Ureter (tissue), 1 donor: Measurements from ENCODE around the gene SZT2. TPM values are rescaled to one million over a fixed set of nuclear protein-coding genes. Genes with fewer than 3 reads are reported as not detected.

Experiments used
- DNase-seq: peaks from one replicate; pipeline ENCODE4 v3.0.0-alpha.2; 2020; ENCODE audit warnings: low spot score
- total RNA-seq: library from RNA; stranded (reverse); gene quantifications from one replicate; pipeline ENCODE4 v1.2.4, GENCODE V29; 2023
- donor health status: DM: yes; HTN: yes; CAD: no.

SZT2 gene
- total RNA-seq, 1 donor from 2014 or later: 105 TPM

DNA sequence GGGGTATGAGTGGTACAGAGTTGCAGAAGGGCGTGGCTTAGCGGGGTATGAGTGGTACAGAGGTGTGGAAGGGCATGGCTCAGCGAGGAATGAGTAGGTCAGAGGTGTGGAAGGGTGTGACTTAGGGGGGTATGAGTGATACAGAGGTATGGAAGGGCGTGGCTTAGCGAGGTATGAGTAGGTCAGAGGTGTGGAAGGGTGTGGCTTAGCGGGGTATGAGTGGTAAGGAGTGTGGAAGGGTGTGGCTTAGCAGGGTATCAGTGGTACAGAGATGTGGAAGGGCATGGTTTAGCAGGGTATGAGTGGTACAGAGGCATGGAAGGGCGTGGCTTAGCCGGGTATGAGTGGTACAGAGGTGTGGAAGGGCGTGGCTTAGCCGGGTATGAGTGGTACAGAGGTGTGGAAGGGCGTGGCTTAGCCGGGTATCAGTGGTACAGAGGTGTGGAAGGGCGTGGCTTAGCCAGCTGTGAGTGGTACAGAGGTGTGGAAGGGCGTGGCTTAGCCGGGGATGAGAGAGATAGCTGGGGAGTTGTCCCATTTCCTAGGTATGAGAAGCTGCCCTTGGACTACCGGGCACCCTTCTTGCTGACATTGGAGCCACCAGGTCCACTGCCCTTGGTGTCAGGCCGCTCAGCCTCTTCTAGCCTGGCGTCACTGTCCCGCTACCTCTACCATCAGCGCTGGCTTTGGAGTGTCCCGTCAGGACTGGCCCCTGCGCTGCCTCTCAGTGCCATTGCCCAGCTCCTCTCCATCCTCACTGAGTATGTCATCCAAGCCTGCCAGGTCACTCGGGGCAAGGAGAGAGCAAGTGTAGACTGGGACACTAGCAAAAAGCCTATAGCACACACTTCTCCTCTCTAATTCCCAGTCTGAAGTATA is 34.2 kb downstream of the SZT2 start:
- no peak for DNase-seq

GRCh38 chr1:43425045-43425444 is 35.3 kb downstream of the SZT2 start:
- DNase-seq: no peak

GRCh38 chr1:43426221-43426620 is 36.5 kb downstream of the SZT2 start:
- no peak for DNase-seq

GRCh38 chr1:43427524-43427923 is 37.8 kb downstream of the SZT2 start:
- DNase-seq: no peak

DNA sequence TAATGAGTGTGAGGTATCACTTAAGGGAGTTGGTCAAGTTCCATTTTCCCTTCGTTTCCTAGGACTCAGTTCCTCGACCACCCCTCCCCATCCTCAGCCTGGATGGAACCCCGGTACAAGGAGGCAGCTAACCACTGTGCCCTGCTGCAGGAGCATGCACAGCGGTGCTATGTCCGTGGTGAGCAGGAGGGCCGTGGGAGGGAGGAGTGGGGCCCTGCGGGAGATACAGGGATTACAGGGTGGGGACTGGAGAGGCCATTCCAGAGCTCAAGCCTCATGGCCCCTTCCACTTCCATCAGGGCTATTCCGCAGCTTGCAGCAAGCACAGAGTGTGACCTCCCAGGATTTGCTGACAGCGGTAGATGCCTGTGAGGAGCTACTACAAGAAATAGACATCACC is 38.2 kb downstream of the SZT2 start:
- DNase-seq: no peak

- no peak for DNase-seq
Measured at GRCh38 chr1:43430831-43431230, 41.1 kb downstream of the SZT2 start.

- no peak for DNase-seq
Measured at GRCh38 chr1:43431676-43432075, 42.0 kb downstream of the SZT2 start.

DNA sequence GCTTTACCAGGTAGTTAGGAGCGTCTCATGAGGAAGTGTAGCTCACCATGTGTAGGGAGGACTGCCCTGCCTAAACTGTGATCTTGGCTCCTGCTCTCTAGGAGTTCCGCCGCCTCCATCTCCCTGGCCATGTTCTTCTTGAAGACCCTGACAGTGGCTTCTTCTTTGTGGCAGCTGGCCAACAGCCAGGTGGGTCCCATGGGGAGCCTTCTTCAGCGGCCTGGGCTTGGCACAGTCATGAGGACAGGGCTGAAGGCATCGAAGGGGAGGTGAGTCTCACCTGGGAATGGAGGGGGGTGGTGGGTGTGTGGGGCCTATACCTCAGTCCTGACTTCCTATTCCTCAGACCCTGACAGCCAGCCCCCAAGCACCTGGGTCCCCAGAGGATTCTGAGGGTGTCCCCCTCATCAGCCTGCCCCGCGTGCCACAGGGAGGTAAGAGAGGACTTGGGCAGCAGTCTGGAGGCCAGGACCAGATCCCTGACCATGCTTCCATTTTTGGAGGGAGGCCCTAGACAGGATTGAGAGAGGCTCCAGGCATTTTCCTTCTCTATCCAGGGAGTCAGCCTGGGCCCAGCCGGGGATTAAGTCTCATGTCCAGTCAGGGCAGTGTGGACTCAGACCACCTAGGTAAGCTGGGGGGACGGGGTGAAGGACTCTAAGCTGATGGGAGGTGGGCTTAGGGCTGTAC is 42.6 kb downstream of the SZT2 start:
- DNase-seq: no peak

DNA sequence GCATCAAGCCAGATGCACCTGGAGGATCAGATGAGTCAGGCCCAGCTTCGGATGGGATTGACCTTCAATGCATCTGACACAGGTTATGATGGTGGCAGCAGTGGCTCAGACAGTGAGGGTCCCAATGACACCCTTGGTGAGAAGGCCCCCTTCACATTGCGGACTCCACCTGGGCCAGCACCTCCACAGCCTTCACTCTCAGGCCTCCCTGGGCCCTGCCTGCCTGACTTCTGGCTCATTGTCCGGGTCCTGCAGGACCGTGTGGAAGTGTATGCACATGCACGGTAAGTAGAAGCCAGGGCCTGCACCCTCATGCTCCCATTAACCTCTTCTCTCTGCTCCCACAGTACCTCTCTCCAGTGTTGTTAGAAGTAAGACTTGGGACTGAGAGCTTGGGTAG is 43.2 kb downstream of the SZT2 start:
- DNase-seq: no peak

DNA sequence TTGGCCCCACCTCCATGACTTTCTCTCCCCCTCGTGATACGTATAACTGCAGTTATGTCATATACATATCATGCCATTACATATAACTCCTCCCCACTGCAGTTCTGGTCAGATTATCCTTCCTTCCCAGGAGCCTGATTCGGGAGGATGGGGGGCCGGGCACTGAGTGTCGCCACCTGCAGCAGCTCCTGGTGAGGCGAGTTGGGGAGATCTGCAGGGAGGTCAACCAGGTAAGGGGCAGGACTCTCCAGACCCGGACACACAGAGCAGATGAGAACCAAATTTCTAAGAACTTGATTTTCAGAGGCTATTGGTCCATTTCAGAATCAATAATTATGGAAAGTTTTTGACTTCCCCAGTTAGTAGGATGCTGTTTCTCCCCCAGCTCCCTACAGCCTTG is 44.6 kb downstream of the SZT2 start:
- DNase-seq: no peak

- DNase-seq: no peak
Measured at GRCh38 chr1:43435146-43436145, 45.7 kb downstream of the SZT2 start.

DNA sequence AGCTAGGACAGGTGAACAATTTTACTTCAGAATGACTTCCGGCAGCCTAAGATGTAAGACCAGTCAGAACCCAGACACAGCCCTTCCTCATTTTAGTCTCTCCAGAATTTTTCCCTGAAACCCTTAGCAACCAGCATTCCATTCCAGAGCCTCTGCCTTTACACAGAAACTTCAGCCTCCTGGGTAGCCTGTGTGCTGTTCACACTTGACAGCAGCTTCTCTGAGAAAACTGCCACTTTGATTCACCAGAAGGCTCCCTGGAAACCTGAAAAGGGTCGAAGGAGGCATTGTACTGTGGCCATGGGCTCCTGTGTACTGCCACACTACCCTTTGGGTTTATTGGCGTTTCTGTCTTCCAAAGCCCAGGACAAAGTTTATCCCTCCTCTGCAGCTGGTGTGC is 46.7 kb downstream of the SZT2 start:
- no peak for DNase-seq

DNA sequence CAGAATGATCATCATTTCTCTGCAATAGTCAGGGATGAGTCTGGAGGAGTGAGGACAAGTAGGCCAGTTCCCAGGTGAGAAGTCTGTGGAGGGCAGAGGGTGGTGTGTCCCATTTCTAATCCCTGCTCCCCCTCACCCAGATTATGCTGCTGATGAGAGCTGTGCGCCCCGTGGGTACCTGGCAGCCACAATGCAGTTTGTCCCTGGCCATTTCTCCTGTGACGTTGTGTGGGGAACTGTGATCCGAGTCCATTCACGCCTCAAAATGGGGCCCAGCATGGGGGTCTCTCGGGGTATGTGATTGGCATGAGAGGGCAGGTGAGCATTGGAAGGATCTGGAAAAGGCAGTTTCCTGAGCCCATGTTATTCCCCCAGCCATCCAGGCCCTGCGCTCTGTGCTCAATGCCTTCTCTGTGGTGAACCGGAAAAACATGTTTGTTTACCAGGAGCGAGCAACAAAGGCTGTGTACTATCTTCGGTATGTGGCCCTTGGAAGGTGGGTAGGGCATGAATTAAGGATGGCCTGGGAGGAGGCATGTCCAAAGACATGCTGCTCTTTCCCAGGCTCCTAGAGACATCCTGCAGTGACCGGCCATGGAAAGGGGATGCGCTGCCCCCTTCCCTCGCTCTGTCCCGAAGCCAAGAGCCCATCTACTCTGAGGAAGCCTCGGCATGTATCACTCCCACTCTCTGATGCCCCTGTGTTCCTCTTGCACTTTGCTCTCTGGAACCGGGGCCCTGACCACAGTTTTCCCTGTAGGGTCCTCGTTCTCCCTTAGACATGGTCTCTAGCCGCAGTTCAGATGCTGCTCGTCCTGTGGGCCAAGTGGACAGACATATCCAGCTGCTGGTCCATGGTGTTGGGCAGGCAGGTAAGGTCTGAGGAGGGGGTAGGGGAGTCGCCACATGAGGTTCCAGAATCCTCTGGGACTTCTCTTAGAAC is 47.6 kb downstream of the SZT2 start:
- no peak for DNase-seq

- DNase-seq: no peak
Measured at GRCh38 chr1:43438006-43438405, 48.3 kb downstream of the SZT2 start.

GRCh38 chr1:43438576-43438952 is 48.9 kb downstream of the SZT2 start:
- no peak for DNase-seq

DNA sequence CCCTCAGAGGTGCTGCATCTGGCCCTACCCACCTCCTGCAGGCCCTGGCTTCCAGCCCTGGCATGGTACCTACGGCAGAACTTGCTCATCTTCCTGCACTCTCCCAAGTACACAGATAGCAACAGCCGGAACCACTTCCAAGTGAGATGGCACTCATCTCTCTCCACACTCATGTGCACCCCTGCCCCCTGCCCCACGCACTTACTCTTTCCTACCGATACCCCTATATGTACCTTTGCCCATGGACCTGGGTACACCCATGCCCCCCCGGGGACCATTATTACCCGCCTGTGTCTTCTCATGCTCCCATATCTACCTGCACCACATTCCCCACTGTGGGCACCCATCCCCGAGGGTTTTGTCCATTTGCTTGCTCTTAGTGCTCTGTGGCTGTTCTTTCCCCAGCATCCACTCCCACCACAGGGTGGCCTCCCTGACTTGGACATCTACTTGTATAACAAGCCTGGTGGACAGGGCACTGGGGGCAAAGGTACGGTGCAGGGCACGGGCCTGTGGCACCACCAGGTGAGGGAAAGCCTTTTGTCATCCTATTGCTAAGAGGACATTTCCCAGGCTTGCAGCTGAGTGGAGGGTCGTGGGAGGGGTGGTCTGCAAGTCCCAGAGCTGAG is 49.4 kb downstream of the SZT2 start:
- no peak for DNase-seq

- DNase-seq: no peak
Measured at GRCh38 chr1:43439781-43440180, 50.1 kb downstream of the SZT2 start.

DNA sequence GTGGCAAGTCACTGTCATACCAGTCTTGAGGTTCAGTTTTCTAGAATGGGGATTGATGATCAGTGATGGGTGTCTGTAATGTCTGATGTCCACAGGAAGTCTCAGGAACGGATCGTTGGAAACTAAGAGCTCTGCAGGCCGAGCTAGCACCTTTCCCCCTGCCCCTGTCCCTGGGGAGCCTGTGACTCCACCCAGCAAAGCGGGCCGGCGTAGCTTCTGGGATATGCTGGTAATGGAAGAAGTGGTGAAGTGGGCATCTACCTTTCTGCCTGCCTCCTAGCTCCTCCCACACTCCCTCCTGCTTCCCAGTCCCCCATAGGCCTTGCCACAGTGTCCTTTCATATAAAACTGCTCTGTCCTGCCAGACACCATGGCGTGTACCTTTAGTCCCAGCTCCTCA is 50.7 kb downstream of the SZT2 start:
- no peak for DNase-seq

GRCh38 chr1:43441166-43441893 is 51.6 kb downstream of the SZT2 start:
- DNase-seq: no peak
